HEK293 (cell line): ENCODE measurements around the gene RAET1L.

Experiments used
- ZNF140 ChIP-seq: fragments of 450-650 bp; formaldehyde crosslinking; IDR thresholded peaks from 2 replicates; pipeline ENCODE4 v1.5.1; 2016; ENCODE audit warnings: missing biosample characterization, missing genetic modification characterization
- ZNF146 ChIP-seq: fragments of 450-650 bp; formaldehyde crosslinking; IDR thresholded peaks from 2 replicates; pipeline ENCODE4 v1.5.1; 2016; ENCODE audit warnings: missing biosample characterization, missing genetic modification characterization
- ZNF423 ChIP-seq: fragments of 450-650 bp; formaldehyde crosslinking; IDR thresholded peaks from 2 replicates; pipeline ENCODE4 v1.5.1; 2016; ENCODE audit warnings: missing biosample characterization, missing genetic modification characterization
- TF ChIP-seq, protein P1 (sequence below): fragments of 450-650 bp; formaldehyde crosslinking; IDR thresholded peaks from 2 replicates; pipeline ENCODE4 v1.5.1; 2016; ENCODE audit warnings: missing biosample characterization, missing genetic modification characterization

DNA sequence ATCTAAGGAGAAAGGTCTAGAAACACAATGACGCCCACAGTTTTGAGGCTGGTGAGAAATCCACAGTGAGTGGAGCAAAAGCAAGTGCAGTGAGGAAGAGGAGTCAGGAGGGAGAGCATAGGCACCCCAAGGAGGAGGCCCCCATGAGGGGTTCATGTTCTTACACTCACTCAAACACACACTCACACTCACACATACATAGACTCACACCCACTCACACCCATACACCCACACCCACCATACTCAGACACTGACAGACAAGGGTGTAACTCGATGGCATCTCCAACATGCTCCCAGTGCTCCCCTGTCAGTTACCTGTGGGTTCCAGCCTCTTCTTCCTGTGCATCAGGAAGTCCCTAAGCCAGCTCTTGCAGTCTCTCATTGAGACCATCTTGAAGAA is 39.8 kb upstream of the RAET1L start:
- TF ChIP-seq, protein P1, sequence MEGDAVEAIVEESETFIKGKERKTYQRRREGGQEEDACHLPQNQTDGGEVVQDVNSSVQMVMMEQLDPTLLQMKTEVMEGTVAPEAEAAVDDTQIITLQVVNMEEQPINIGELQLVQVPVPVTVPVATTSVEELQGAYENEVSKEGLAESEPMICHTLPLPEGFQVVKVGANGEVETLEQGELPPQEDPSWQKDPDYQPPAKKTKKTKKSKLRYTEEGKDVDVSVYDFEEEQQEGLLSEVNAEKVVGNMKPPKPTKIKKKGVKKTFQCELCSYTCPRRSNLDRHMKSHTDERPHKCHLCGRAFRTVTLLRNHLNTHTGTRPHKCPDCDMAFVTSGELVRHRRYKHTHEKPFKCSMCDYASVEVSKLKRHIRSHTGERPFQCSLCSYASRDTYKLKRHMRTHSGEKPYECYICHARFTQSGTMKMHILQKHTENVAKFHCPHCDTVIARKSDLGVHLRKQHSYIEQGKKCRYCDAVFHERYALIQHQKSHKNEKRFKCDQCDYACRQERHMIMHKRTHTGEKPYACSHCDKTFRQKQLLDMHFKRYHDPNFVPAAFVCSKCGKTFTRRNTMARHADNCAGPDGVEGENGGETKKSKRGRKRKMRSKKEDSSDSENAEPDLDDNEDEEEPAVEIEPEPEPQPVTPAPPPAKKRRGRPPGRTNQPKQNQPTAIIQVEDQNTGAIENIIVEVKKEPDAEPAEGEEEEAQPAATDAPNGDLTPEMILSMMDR (tag by site-specific recombination), result no peak
- TF ChIP-seq ZNF423 (no peak), ZNF140 (tag by site-specific recombination) (no peak), ZNF146 (tag by site-specific recombination) (no peak)
